ENCODE results near the gene RFX3. TPM values are rescaled to one million over a fixed set of nuclear protein-coding genes. Genes with fewer than 3 reads are reported as not detected.

The RFX3 gene
- total and polyA plus RNA-seq, 8 donors = 10.5 to 26.2 (median 17.4) TPM

GRCh38 chr9:3214741-3215140 is 311.1 kb downstream of the RFX3 start:
- Histone ChIP-seq H3K27me3 (no peaks in the 10 kb centered on the region), H3K27ac (no peak overlapping the region), H3K36me3 (no peaks in the 10 kb centered on the region), H3K4me1 (no peaks in the 10 kb centered on the region), H3K4me3 (no peak overlapping the region), H3K9me3 (no peaks in the 10 kb centered on the region)
- ATAC-seq (no peak), DNase-seq (no peak)
- intact Hi-C loops (cut with DNase I) = no loop called here
- TF ChIP-seq, protein P1, sequence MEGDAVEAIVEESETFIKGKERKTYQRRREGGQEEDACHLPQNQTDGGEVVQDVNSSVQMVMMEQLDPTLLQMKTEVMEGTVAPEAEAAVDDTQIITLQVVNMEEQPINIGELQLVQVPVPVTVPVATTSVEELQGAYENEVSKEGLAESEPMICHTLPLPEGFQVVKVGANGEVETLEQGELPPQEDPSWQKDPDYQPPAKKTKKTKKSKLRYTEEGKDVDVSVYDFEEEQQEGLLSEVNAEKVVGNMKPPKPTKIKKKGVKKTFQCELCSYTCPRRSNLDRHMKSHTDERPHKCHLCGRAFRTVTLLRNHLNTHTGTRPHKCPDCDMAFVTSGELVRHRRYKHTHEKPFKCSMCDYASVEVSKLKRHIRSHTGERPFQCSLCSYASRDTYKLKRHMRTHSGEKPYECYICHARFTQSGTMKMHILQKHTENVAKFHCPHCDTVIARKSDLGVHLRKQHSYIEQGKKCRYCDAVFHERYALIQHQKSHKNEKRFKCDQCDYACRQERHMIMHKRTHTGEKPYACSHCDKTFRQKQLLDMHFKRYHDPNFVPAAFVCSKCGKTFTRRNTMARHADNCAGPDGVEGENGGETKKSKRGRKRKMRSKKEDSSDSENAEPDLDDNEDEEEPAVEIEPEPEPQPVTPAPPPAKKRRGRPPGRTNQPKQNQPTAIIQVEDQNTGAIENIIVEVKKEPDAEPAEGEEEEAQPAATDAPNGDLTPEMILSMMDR (IDR thresholded peaks at IDR 0.05) = no peak

GRCh38 chr9:3205421-3206095 is 320.2 kb downstream of the RFX3 start:
- Histone ChIP-seq H3K36me3 (no peaks in the 10 kb centered on the region), H3K27me3 (no peaks in the 10 kb centered on the region), H3K4me1 (no peaks in the 10 kb centered on the region), H3K4me3 (no peak overlapping the region), H3K27ac (no peak overlapping the region), H3K9me3 (no peaks in the 10 kb centered on the region)
- ATAC-seq = no peak
- intact Hi-C loops (cut with DNase I) = no loop called here
- TF ChIP-seq, protein P1 (IDR thresholded peaks at IDR 0.05) = no peak
- no peak for DNase-seq

GRCh38 chr9:3200331-3200774 is 325.4 kb downstream of the RFX3 start:
- H3K27ac ChIP-seq = no peak overlapping the region
- H3K4me1 ChIP-seq = no peaks in the 10 kb centered on the region
- no peak for ATAC-seq
- H3K9me3 ChIP-seq = no peaks in the 10 kb centered on the region
- DNase-seq = no peak
- H3K36me3 ChIP-seq = no peaks in the 10 kb centered on the region
- TF ChIP-seq, protein P1 (IDR thresholded peaks at IDR 0.05) = no peak
- intact Hi-C loops (cut with DNase I) = no loop called here
- no peaks in the 10 kb centered on the region for H3K27me3 ChIP-seq
- no peak overlapping the region for H3K4me3 ChIP-seq

- no peak overlapping the region for H3K4me3 ChIP-seq
- no peaks in the 10 kb centered on the region for H3K36me3 ChIP-seq
- H3K4me1 ChIP-seq = no peaks in the 10 kb centered on the region
- no peak for DNase-seq
- no peak for ATAC-seq
- no peak overlapping the region for H3K27ac ChIP-seq
- H3K9me3 ChIP-seq = no peaks in the 10 kb centered on the region
- intact Hi-C loops (cut with DNase I) = no loop called here
- TF ChIP-seq, protein P1 (IDR thresholded peaks at IDR 0.05) = no peak
- no peaks in the 10 kb centered on the region for H3K27me3 ChIP-seq
Measured at GRCh38 chr9:3193791-3194190, 332.0 kb downstream of the RFX3 start.

DNA sequence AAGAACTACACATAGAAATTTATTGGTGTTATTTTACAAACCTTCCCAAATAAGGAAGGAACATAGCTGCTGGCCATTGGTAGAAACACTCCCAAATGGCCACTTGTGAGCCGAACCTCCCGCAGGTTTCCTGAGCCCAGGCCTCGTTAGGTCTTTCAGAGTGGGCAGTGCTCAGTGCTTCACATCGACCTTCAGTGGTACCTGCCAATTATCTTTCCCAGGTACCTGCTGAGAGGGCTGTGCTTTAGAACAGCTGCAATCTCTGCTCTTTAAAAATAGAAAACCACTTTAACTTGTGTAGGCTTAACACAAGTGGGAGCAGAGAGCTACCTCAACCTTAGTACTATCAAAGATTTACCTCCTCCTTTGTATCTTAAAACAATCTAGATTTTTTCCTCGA is 334.1 kb downstream of the RFX3 start:
- intact Hi-C loops (cut with DNase I) = no loop called here
- Histone ChIP-seq H3K9me3 (no peaks in the 10 kb centered on the region), H3K36me3 (no peaks in the 10 kb centered on the region), H3K4me3 (no peak overlapping the region), H3K27ac (no peak overlapping the region), H3K4me1 (no peaks in the 10 kb centered on the region), H3K27me3 (peaks cover 0 to under 1% of the 10 kb centered on the region in 2 donors)
- TF ChIP-seq, protein P1 (IDR thresholded peaks at IDR 0.05) = no peak
- ATAC-seq = no peak
- no peak for DNase-seq

Measured in left lung (tissue), 10 donors.